GM18499 (cell line): ENCODE results near the gene CHRD.
"Not testable (repeated sequence)": the region's sequence is repeated elsewhere in the genome, so short reads cannot be mapped to it uniquely, and the experiment has no call there.

Experiments
- ATAC-seq: cut with Tn5 transposase; IDR thresholded peaks from one replicate; pipeline ENCODE4 v1.9.1; 2021; ENCODE audit warnings: moderate number of reproducible peaks; ENCODE audit not compliant: insufficient read depth, unreplicated experiment

The CHRD gene

GRCh38 chr3:184379358-184380184 is at the start of gene CHRD:
CHRD (plus strand) TSS chr3:184380054; CDS start chr3:184380319, 265 bp downstream.
- no peak for ATAC-seq

DNA sequence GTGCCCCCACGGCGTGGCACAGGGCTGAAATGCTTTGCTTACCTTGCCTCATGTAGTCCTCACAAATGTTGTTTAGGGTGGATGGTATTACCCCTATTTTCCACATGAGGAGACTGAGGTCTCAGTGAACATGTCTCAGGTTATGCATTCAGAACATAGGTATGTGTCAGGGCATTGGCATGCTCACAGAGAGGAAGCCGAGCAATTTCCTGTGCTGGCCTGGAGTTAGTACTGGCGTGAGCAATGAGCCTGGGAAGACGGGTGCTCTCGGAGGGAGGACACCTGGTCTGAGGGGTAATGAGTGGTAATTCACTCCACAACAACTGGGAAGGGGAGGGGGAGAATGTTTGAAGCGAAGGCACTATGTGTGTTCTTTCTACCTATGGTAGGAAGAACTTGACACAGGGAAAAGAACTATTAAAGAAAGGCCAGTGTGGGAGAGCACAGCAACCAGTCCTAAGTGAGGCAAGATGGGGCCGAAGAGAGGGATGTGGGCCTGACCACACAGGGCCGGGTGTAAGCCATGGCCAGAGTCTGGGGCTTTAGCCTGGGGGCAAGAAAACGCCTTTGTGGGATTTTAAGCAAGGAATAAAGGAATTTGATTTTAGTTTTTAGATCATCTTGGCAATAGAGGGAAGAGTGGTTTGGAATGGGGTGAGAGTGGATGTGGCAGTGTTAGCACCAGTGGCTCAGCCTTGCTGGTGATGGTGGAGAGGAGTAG is 47.3 kb upstream of the CHRD start:
- ATAC-seq = no peak

DNA sequence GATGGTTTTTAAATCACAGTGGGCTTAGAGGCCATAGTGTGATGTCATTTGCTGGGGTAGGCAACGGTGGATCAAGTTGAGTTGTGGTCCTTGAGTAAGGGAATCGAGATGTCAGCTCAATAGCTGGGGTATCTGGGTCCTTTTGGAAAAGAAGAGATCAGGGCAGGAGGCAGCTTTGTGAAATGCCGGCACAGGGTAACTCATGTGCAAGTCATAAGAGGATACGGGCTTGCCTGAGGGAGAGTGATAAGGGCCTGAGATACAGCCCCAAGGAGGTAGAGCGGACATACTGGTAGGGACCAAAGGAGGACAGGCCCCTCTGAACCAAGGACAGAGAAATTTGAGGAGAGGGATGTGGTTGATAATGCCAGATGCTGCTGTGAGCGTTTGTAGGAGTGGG is 46.7 kb upstream of the CHRD start:
- no peak for ATAC-seq

- ATAC-seq = no peak
Observed at GRCh38 chr3:184333700-184334099, 46.2 kb upstream of the CHRD start.

GRCh38 chr3:184334470-184335158 is 45.2 kb upstream of the CHRD start:
- ATAC-seq = no peak

GRCh38 chr3:184335291-184335660 is 44.6 kb upstream of the CHRD start:
- no peak for ATAC-seq

DNA sequence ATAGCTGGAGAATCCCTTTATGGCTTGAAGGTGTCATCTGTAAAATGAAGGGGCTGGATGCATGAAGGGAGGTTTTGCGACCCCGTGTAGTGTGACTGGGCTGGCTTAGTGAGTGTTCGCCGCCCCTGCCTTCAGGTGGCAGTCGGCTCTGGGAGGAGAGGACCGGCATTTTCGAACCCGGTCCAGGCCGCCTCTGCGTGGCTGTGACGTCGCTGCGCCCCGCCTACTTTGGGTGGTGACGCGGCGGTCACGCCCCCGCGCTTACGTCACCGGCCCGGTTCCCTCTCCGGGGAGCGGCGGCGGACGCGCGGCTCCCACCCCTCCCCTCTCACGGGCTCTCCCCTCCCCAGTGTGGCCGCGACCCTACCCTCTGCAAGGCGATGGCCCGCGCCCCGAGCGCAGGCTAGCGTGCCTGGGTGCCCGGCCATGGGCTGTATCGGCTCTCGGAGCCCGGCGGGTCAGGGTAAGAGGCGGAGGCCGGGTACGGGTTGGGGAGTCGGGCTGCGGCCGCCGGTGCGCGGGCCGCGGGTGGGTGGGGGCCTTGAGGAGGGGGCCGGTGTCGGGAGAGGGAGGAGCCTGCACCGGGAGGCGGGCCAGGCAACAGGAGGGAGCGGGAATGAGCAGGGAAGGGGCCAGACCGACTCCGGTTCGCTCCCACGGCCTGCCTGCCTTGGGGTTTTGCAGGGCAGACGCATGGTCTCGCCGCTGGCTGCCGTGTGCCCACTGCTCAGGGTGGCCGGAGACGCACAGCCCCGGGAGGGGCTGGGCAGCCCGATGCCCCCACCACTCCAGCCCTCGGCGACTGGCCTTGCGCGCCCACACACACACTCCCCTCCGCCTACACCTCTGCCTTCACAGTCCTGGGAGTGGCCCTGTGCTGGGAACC is 44.0 kb upstream of the CHRD start:
- no peak for ATAC-seq

- no peak for ATAC-seq
Observed at GRCh38 chr3:184336547-184337398, 43.1 kb upstream of the CHRD start.

DNA sequence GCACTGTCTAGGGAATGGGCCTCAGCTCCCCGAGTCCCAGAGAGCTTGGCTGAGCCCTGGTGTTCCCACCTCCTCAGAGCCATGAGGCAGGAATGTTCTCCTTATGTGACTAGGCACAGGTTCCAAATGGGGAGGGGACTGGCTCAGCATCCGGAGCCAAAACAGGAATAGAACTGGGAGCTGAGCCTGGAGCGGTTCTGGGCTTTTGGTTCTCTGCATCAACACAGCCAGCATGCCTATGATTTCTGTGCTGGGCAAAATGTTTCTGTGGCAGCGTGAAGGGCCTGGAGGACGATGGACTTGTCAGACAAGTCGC is 42.5 kb upstream of the CHRD start, which contains the start of gene FAM131A:
TSS of gene FAM131A (plus strand) at position 202 of the 316 bp plus-strand sequence. CDS start at position 233, 31 bp downstream.
- ATAC-seq = no peak

DNA sequence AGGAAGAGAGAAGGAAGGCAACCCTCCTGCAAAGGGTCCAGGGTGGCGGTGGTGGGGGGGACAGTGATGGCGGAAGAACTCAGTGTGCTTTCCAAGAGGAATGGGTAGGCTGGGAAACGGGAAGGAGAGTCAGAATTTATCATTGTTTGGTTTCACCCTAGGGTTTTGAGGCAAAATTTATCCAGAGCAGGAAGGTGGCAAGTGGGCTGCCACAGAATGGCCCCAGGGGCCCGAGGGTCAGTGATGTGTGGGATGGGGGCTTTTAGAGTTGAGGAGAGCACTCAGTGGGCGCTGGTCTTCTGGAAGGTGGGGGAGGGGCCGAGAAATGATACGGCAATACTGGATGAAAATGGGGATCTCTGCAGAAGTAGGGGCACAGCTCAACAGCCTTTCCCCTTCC is 41.9 kb upstream of the CHRD start:
- no peak for ATAC-seq

GRCh38 chr3:184338511-184338945 is 41.3 kb upstream of the CHRD start:
- no peak for ATAC-seq

- ATAC-seq = no peak
Observed at GRCh38 chr3:184339001-184339400, 40.9 kb upstream of the CHRD start.

GRCh38 chr3:184339451-184340135 is 40.3 kb upstream of the CHRD start:
- ATAC-seq = not testable (repeated sequence)

GRCh38 chr3:184341925-184342324 is 37.9 kb upstream of the CHRD start:
- no peak for ATAC-seq

- ATAC-seq = no peak
Observed at GRCh38 chr3:184343200-184343876, 36.5 kb upstream of the CHRD start.

- ATAC-seq = no peak
Observed at GRCh38 chr3:184344579-184345316, 35.1 kb upstream of the CHRD start.

- ATAC-seq = no peak
Observed at GRCh38 chr3:184345317-184346144, 34.3 kb upstream of the CHRD start.
